Gastroesophageal sphincter (tissue), 3 donors: ENCODE results near the gene AP1M2.

Experiments
- CTCF ChIP-seq, 4 experiments: fragments of 200-600 bp in 2 of 4; fragments of 450-650 bp in 2 of 4; sonication (generic) in 1 of 4; IDR thresholded peaks; one replicate each; pipeline ENCODE4 v1.5.1; 2017 to 2019; ENCODE audit warnings: antibody characterized with exemption in 4 of 4, mild to moderate bottlenecking in 2 of 4, moderate library complexity in 2 of 4
- EP300 ChIP-seq: sonication (generic); formaldehyde crosslinking; IDR thresholded peaks from one replicate; pipeline ENCODE4 v1.6.1; 2017; ENCODE audit warnings: antibody characterized with exemption, mild to moderate bottlenecking

GRCh38 chr19:10546817-10547216 lies 40.3 kb downstream of the AP1M2 start:
- TF ChIP-seq CTCF (IDR thresholded peaks at IDR 0.05) (no peak), EP300 (no peak)
